Measurements from ENCODE around the gene KCNJ5.

The KCNJ5 gene

GRCh38 chr11:128925250-128925600 is 34.1 kb downstream of the KCNJ5 start:
- H2AFZ ChIP-seq (ENCODE audit: low read depth, low read length), result no peak overlapping the region
- H3K4me3 ChIP-seq (ENCODE audit: low read length), result no peak overlapping the region
- H3K27me3 ChIP-seq (ENCODE audit: low read depth, low read length), result 0 out of 2 replicates have a peak, but pooled peaks cover 8% of the 10 kb centered on the region

GRCh38 chr11:128926000-128926399 is 34.8 kb downstream of the KCNJ5 start:
- H3K9me3 ChIP-seq (ENCODE audit: insufficient read depth, low read length), result no peaks in the 10 kb centered on the region
- no peak overlapping the region for H3K27ac ChIP-seq (ENCODE audit: low read length)
- H3K4me3 ChIP-seq (ENCODE audit: low read length), result no peak overlapping the region
- H3K27me3 ChIP-seq (ENCODE audit: low read depth, low read length), result 0 out of 2 replicates have a peak, but pooled peaks cover 8% of the 10 kb centered on the region
- no peak overlapping the region for H3K4me2 ChIP-seq (ENCODE audit: low read length)
- TF ChIP-seq CTCF (IDR thresholded peaks at IDR 0.05; ENCODE audit: low read depth, low read length) (no peak), EZH2phosphoT487 (IDR thresholded peaks at IDR 0.05; ENCODE audit: low read depth) (no peak)
- H3K79me2 ChIP-seq (ENCODE audit: low read length), result no peaks in the 10 kb centered on the region
- H3K9ac ChIP-seq (ENCODE audit: low read length), result no peak overlapping the region
- no peak overlapping the region for H2AFZ ChIP-seq (ENCODE audit: low read depth, low read length)
- no peaks in the 10 kb centered on the region for H4K20me1 ChIP-seq (ENCODE audit: insufficient read depth, low read length)
- H3K36me3 ChIP-seq (replicated peaks; ENCODE audit: low read depth, low read length), result no peaks in the 10 kb centered on the region
- peaks cover 30% of the 10 kb centered on the region for H3K4me1 ChIP-seq (ENCODE audit: low read length)

More at GRCh38 chr11:128925250-128925600, 34.1 kb downstream of the KCNJ5 start:
- Histone ChIP-seq H3K4me1 (ENCODE audit: low read length) (peaks cover 28% of the 10 kb centered on the region), H4K20me1 (ENCODE audit: insufficient read depth, low read length) (no peaks in the 10 kb centered on the region), H3K36me3 (replicated peaks; ENCODE audit: low read depth, low read length) (no peaks in the 10 kb centered on the region), H3K9ac (ENCODE audit: low read length) (no peak overlapping the region), H3K79me2 (ENCODE audit: low read length) (no peaks in the 10 kb centered on the region), H3K4me2 (ENCODE audit: low read length) (no peak overlapping the region), H3K9me3 (ENCODE audit: insufficient read depth, low read length) (no peaks in the 10 kb centered on the region), H3K27ac (ENCODE audit: low read length) (no peak overlapping the region)
- TF ChIP-seq EZH2phosphoT487 (IDR thresholded peaks at IDR 0.05; ENCODE audit: low read depth) (no peak), CTCF (IDR thresholded peaks at IDR 0.05; ENCODE audit: low read depth, low read length) (no peak)

- Histone ChIP-seq H3K27ac (ENCODE audit: low read length) (no peak overlapping the region), H3K4me3 (ENCODE audit: low read length) (no peak overlapping the region), H2AFZ (ENCODE audit: low read depth, low read length) (no peak overlapping the region), H4K20me1 (ENCODE audit: insufficient read depth, low read length) (no peaks in the 10 kb centered on the region), H3K36me3 (replicated peaks; ENCODE audit: low read depth, low read length) (no peaks in the 10 kb centered on the region), H3K4me1 (ENCODE audit: low read length) (peaks cover 30% of the 10 kb centered on the region), H3K27me3 (ENCODE audit: low read depth, low read length) (0 out of 2 replicates have a peak, but pooled peaks cover 8% of the 10 kb centered on the region), H3K9ac (ENCODE audit: low read length) (no peak overlapping the region), H3K9me3 (ENCODE audit: insufficient read depth, low read length) (no peaks in the 10 kb centered on the region), H3K79me2 (ENCODE audit: low read length) (no peaks in the 10 kb centered on the region), H3K4me2 (ENCODE audit: low read length) (no peak overlapping the region)
- TF ChIP-seq CTCF (IDR thresholded peaks at IDR 0.05; ENCODE audit: low read depth, low read length), result no peak
- TF ChIP-seq EZH2phosphoT487 (IDR thresholded peaks at IDR 0.05; ENCODE audit: low read depth), result no peak
Observed at GRCh38 chr11:128926437-128927107, 35.4 kb downstream of the KCNJ5 start.

GRCh38 chr11:128927108-128927461 is 35.9 kb downstream of the KCNJ5 start:
- H2AFZ ChIP-seq (ENCODE audit: low read depth, low read length), result no peak overlapping the region
- H3K9me3 ChIP-seq (ENCODE audit: insufficient read depth, low read length), result no peaks in the 10 kb centered on the region
- no peak overlapping the region for H3K27ac ChIP-seq (ENCODE audit: low read length)
- no peak overlapping the region for H3K4me2 ChIP-seq (ENCODE audit: low read length)
- H3K4me3 ChIP-seq (ENCODE audit: low read length), result no peak overlapping the region
- H4K20me1 ChIP-seq (ENCODE audit: insufficient read depth, low read length), result no peaks in the 10 kb centered on the region
- H3K9ac ChIP-seq (ENCODE audit: low read length), result no peak overlapping the region
- H3K27me3 ChIP-seq (ENCODE audit: low read depth, low read length), result 0 out of 2 replicates have a peak, but pooled peaks cover 8% of the 10 kb centered on the region
- H3K79me2 ChIP-seq (ENCODE audit: low read length), result no peaks in the 10 kb centered on the region
- no peak for TF ChIP-seq EZH2phosphoT487 (IDR thresholded peaks at IDR 0.05; ENCODE audit: low read depth)
- TF ChIP-seq CTCF (IDR thresholded peaks at IDR 0.05; ENCODE audit: low read depth, low read length), result no peak
- no peaks in the 10 kb centered on the region for H3K36me3 ChIP-seq (replicated peaks; ENCODE audit: low read depth, low read length)
- H3K4me1 ChIP-seq (ENCODE audit: low read length), result peaks cover 30% of the 10 kb centered on the region
